Left ventricle myocardium inferior (tissue), 1 donor: Measurements from ENCODE around the gene ANTKMT. TPM values are rescaled to one million over a fixed set of nuclear protein-coding genes. Genes with fewer than 3 reads are reported as not detected.

Experiments used
- DNase-seq: peaks from one replicate; pipeline ENCODE4 v3.0.0-alpha.2; 2020
- H3K27ac ChIP-seq: fragments of 200-600 bp; replicated peaks from 2 replicates; pipeline ENCODE4 v1.8.0; 2021
- H3K27me3 ChIP-seq: fragments of 200-600 bp; 2 replicates; pipeline ENCODE4 v1.8.0; 2021; ENCODE audit warnings: low read depth
- H3K36me3 ChIP-seq: fragments of 200-600 bp; 2 replicates; pipeline ENCODE4 v1.8.0; 2021
- H3K4me1 ChIP-seq: fragments of 200-600 bp; 2 replicates; pipeline ENCODE4 v1.8.0; 2021
- H3K4me3 ChIP-seq: fragments of 200-600 bp; 2 replicates; pipeline ENCODE4 v1.8.0; 2021; ENCODE audit warnings: mild to moderate bottlenecking, moderate library complexity
- H3K9me3 ChIP-seq: fragments of 200-600 bp; replicated peaks from 2 replicates; pipeline ENCODE4 v1.8.0; 2021
- intact Hi-C: fragments of 100-400 bp; cut with micrococcal nuclease; formaldehyde crosslinking; loops from one replicate; pipeline ENCODE4 v1.11.0; 2022
- total RNA-seq: library from RNA; stranded (reverse); fragmentation: NEBNext Ultra II Directional; extraction: Animal tissue kit (Norgen Biotek cat#: 25700); gene quantifications from one replicate; pipeline ENCODE4 v1.2.1, GENCODE V29; 2021
- TF ChIP-seq, protein P1 (sequence below): fragments of 200-600 bp; IDR thresholded peaks from 2 replicates; pipeline ENCODE4 v1.8.0; 2021; ENCODE audit warnings: antibody characterized with exemption, mild to moderate bottlenecking, borderline replicate concordance
- donor health status: DM: no; HTN: yes; CAD: no; lungs with severe emphysema.

Gene ANTKMT
- total RNA-seq, 1 donor from 2014 or later, result 30.7 TPM

DNA sequence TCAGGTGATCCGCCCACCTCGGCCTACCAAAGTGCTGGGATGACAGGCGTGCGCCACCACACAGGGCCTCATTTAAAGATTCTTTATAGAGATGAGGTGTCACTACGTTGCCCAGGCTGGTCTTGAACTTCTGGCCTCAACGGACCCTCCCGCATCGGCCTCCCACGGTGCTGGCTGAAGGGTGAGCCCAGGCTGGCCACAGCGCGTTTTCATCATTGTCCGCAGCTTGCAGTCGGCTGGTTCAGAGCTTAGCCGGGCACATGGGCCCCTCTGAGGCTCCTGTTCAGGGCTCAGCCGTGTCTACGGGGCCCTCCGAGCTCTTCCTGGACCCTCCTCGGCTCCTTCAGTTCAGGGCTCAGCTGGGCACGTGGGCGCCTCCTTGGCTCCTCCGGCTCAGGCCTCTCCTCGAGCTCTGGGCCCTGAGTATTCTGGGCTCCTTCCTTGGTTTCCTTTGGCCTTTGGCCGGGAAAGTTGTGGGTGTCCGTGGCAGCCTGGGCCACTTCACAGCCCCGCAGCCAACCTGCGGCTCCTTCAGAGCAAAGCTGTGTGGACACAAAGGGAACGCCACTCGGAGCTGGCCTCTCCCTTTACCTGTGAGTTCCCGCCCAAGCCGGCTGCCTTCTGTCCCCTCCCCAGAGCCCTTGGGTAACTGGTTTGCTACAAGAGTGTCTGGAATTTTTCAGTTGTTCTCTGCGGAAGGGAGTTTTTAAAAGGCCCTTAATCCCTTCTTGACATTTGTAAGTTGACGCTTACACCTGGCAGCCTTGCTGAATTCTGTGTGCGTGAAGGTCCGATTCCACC is 38.4 kb downstream of the ANTKMT start:
- DNase-seq, result no peak
- H3K4me3 ChIP-seq, result no peak overlapping the region
- peaks cover 46% of the 10 kb centered on the region for H3K27me3 ChIP-seq
- no peaks in the 10 kb centered on the region for H3K9me3 ChIP-seq
- TF ChIP-seq, protein P1, sequence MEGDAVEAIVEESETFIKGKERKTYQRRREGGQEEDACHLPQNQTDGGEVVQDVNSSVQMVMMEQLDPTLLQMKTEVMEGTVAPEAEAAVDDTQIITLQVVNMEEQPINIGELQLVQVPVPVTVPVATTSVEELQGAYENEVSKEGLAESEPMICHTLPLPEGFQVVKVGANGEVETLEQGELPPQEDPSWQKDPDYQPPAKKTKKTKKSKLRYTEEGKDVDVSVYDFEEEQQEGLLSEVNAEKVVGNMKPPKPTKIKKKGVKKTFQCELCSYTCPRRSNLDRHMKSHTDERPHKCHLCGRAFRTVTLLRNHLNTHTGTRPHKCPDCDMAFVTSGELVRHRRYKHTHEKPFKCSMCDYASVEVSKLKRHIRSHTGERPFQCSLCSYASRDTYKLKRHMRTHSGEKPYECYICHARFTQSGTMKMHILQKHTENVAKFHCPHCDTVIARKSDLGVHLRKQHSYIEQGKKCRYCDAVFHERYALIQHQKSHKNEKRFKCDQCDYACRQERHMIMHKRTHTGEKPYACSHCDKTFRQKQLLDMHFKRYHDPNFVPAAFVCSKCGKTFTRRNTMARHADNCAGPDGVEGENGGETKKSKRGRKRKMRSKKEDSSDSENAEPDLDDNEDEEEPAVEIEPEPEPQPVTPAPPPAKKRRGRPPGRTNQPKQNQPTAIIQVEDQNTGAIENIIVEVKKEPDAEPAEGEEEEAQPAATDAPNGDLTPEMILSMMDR, result no peak
- intact Hi-C loops, result no loop called here
- H3K36me3 ChIP-seq, result no peaks in the 10 kb centered on the region
- no peaks in the 10 kb centered on the region for H3K4me1 ChIP-seq
- H3K27ac ChIP-seq, result no peak overlapping the region

- Histone ChIP-seq H3K36me3 (no peaks in the 10 kb centered on the region), H3K27me3 (peaks cover 49% of the 10 kb centered on the region), H3K4me3 (no peak overlapping the region), H3K9me3 (no peaks in the 10 kb centered on the region), H3K4me1 (no peaks in the 10 kb centered on the region), H3K27ac (no peak overlapping the region)
- TF ChIP-seq, protein P1, result no peak
- DNase-seq, result no peak
- intact Hi-C loops, result no loop called here
Observed at GRCh38 chr16:760065-760464, 39.1 kb downstream of the ANTKMT start.

DNA sequence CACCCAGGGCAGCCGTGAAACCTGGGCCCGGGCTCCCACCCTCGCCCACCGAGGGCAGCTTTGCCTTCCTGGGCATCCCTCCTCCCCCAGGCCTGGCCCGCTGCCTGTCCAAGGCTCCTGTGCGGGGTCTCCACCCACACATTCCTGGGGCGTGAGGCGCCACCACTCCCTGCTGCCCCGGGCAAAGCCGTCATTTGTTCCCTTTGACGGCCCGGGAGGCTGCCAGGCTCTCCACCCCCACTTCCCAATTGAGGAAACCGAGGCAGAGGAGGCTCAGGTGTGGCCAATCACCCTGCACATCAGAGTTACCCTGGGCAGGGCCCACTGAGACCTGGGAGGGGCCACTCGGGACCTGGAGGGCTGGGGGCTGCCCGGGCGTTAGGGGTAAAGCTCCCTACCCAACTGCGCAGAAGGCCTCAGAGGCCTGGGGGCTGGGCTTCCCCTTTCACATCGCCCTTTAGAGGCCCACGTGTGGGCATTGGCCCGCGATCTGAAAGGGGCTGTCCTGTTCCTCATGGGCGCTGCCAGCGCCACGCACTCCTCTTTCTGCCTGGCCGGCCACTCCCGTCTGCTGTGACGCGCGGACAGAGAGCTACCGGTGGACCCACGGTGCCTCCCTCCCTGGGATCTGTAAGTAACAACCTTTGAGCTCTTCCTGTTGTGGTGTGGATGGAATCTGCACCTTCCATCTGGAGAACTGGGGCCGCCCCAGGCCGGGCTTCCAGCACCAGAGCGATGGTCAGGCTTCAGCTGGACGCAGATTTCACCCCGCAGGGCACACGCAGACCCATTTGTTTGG is 39.8 kb downstream of the ANTKMT start, which contains the start of gene MSLN:
Gene MSLN, plus strand, starts transcription at position 190 of the 799 bp plus-strand sequence. CDS start 1,947 bp downstream, outside the sequence.
- no peak for DNase-seq
- Histone ChIP-seq H3K9me3 (no peaks in the 10 kb centered on the region), H3K27me3 (peaks cover 55% of the 10 kb centered on the region), H3K4me3 (no peak within 1 kb of the TSS), H3K27ac (no peak within 1 kb of the TSS), H3K36me3 (no peaks in the 10 kb centered on the region), H3K4me1 (no peaks in the 10 kb centered on the region)
- TF ChIP-seq, protein P1, result no peak
- intact Hi-C loops, result no loop called here

- intact Hi-C loops, result no loop called here
- no peak overlapping the region for H3K4me3 ChIP-seq
- no peak for DNase-seq
- peaks cover 59% of the 10 kb centered on the region for H3K27me3 ChIP-seq
- H3K36me3 ChIP-seq, result no peaks in the 10 kb centered on the region
- no peaks in the 10 kb centered on the region for H3K4me1 ChIP-seq
- TF ChIP-seq, protein P1, result no peak
- H3K27ac ChIP-seq, result no peak overlapping the region
- H3K9me3 ChIP-seq, result no peaks in the 10 kb centered on the region
Observed at GRCh38 chr16:761625-762513, 40.9 kb downstream of the ANTKMT start.
